Right lobe of liver (tissue), 6 donors: ENCODE data around the gene TRIM41. TPM values are rescaled to one million over a fixed set of nuclear protein-coding genes. Genes with fewer than 3 reads are reported as not detected.

ENCODE experiments used
- ATAC-seq, 4 donors: fragments of 200-7000 bp; cut with Tn5 transposase; one replicate each; pipeline ENCODE4 v1.9.1; 2020; ENCODE audit warnings: mild to moderate bottlenecking in 4 of 4, moderate library complexity in 4 of 4
- DNase-seq, 3 donors: peaks; one replicate each; pipeline ENCODE4 v3.0.0-alpha.2; 2020
- H3K27ac ChIP-seq, 3 donors: fragments of 200-600 bp; one replicate each; pipeline ENCODE4 v1.8.0; 2022
- H3K27me3 ChIP-seq, 2 donors: fragments of 200-600 bp; one replicate each; pipeline ENCODE4 v1.8.0; 2022
- H3K36me3 ChIP-seq, 4 donors: fragments of 200-600 bp; sonication (generic) in 1 of 4; one replicate each; pipeline versions ENCODE4 v1.5.1 to v1.8.0; 2017 to 2022; ENCODE audit warnings: control low read depth in 1 of 4
- H3K4me1 ChIP-seq, 4 donors: fragments of 200-600 bp; sonication (generic) in 1 of 4; one replicate each; pipeline versions ENCODE4 v1.5.1 to v1.8.0; 2017 to 2022; ENCODE audit warnings: control low read depth in 1 of 4
- H3K4me3 ChIP-seq, 3 donors: fragments of 200-600 bp; one replicate each; pipeline ENCODE4 v1.8.0; 2022
- H3K9me3 ChIP-seq, 4 donors: fragments of 200-600 bp; sonication (generic) in 1 of 4; one replicate each; pipeline versions ENCODE4 v1.5.1 to v1.8.0; 2017 to 2022; ENCODE audit warnings: control low read depth in 1 of 4
- POLR2A ChIP-seq: fragments of 450-650 bp; IDR thresholded peaks from one replicate; pipeline ENCODE4 v1.6.1; 2017; ENCODE audit warnings: antibody characterized with exemption, mild to moderate bottlenecking
- WGBS: methylation state at CpG from one replicate; pipeline ENCODE4 v1.1.6; 2018; ENCODE audit warnings: low coverage, low lambda C conversion rate; ENCODE audit not compliant: insufficient coverage; ENCODE audit errors: missing lambda C conversion rate; 5-methylcytosine and 5-hydroxymethylcytosine counted together
- intact Hi-C, 2 donors: fragments of 100-400 bp; cut with DNase I; formaldehyde crosslinking; loops; one replicate each; pipeline versions ENCODE4 v1.11.2 to v1.14.1; 2022
- total RNA-seq, 6 experiments: library from RNA; depleted of rRNA in 2 of 6; stranded (reverse); fragments of >200 nt in 2 of 6; fragmentation: NEBNext Ultra II Directional in 3 of 6; extraction: Animal tissue kit (Norgen Biotek cat#: 25700) in 3 of 6; gene quantifications; one replicate each; pipeline versions ENCODE4 v1.1.0 to v1.2.4, GENCODE V29; 2016 to 2023
- TF ChIP-seq, protein P1 (sequence below), 4 donors: fragments of 200-600 bp in 3 of 4; fragments of 450-650 bp in 1 of 4; IDR thresholded peaks; one replicate each; pipeline versions ENCODE4 v1.5.1 to v1.8.0; 2016 to 2022; ENCODE audit warnings: antibody characterized with exemption in 4 of 4, mild to moderate bottlenecking in 2 of 4
- donor health status: DM: no; HTN: yes; CAD: no.
- donor health status: DM: no; HTN: no; CAD: no.
- donor health status: DM: no; HTN: no; CAD: no.
- donor health status: DM: no; HTN: yes; CAD: no.
- donor health status: DM: no; HTN: yes; CAD: no.

Gene TRIM41
- total RNA-seq, 6 experiments from 2014 or later = 7.3 to 20.6 (median 15.9) TPM

DNA sequence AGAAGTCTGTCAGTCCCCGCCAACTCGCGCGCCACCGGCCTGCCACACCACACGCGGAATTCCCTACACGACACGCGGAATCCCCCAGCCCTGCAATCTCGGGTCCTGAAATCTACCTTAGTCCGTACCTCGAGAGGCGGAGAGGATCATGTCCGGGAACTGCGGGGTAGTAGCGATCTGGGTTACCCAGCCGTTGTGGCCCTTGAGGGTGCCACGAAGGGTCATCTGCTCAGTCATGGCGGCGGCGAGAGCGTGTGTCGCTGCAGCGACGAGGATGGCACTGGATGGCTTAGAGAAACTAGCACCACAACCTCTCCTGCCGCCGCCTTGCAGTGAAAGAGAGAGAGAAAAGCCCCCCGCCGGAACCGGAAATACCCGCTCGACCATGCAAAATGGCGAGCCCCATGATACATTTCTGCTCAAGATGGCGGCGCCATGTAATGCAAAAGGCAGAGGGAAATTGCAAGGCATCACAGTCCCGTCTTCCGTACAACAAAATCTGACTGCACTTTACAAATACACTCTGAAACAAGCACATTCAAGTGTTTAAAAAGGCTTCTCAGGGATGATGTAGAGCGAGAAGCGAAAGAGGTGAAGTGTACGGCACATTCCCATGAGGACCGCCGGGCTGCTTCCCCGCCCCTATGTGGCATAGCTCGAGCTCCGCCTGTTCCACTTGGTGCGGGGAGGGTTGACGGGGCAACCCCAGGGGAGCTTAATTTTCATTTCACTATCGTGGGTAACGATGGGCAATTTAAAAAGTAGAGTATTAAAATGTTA lies 20.7 kb downstream of the TRIM41 start, which contains the start of gene RACK1:
Gene RACK1, minus strand, starts transcription at position 343 of the 780 bp plus-strand sequence. Its CDS starts 106 bp downstream, at position 237.
- TF ChIP-seq POLR2A = peak; percentile 68
- TF ChIP-seq, protein P1, sequence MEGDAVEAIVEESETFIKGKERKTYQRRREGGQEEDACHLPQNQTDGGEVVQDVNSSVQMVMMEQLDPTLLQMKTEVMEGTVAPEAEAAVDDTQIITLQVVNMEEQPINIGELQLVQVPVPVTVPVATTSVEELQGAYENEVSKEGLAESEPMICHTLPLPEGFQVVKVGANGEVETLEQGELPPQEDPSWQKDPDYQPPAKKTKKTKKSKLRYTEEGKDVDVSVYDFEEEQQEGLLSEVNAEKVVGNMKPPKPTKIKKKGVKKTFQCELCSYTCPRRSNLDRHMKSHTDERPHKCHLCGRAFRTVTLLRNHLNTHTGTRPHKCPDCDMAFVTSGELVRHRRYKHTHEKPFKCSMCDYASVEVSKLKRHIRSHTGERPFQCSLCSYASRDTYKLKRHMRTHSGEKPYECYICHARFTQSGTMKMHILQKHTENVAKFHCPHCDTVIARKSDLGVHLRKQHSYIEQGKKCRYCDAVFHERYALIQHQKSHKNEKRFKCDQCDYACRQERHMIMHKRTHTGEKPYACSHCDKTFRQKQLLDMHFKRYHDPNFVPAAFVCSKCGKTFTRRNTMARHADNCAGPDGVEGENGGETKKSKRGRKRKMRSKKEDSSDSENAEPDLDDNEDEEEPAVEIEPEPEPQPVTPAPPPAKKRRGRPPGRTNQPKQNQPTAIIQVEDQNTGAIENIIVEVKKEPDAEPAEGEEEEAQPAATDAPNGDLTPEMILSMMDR (IDR thresholded peaks at IDR 0.05) = no peak
- peak; percentile 66 to 83 (median 75) for ATAC-seq
- Histone ChIP-seq H3K36me3 (peaks cover 11 to 34% (median 26%) of the 10 kb centered on the region in 4 donors), H3K9me3 (no peaks in the 10 kb centered on the region), H3K4me1 (peaks cover 0 to 39% (median 13%) of the 10 kb centered on the region in 4 donors), H3K27me3 (no peaks in the 10 kb centered on the region), H3K27ac (peak within 1 kb of the TSS; percentile 73 to 93 (median 87)), H3K4me3 (peak within 1 kb of the TSS; percentile 82 to 94 (median 91))
- peak; percentile 86 to 90 (median 88) for DNase-seq
- WGBS = 0% methylated on average over 38 of the region's 50 CpGs
- intact Hi-C loops = no loop called here

DNA sequence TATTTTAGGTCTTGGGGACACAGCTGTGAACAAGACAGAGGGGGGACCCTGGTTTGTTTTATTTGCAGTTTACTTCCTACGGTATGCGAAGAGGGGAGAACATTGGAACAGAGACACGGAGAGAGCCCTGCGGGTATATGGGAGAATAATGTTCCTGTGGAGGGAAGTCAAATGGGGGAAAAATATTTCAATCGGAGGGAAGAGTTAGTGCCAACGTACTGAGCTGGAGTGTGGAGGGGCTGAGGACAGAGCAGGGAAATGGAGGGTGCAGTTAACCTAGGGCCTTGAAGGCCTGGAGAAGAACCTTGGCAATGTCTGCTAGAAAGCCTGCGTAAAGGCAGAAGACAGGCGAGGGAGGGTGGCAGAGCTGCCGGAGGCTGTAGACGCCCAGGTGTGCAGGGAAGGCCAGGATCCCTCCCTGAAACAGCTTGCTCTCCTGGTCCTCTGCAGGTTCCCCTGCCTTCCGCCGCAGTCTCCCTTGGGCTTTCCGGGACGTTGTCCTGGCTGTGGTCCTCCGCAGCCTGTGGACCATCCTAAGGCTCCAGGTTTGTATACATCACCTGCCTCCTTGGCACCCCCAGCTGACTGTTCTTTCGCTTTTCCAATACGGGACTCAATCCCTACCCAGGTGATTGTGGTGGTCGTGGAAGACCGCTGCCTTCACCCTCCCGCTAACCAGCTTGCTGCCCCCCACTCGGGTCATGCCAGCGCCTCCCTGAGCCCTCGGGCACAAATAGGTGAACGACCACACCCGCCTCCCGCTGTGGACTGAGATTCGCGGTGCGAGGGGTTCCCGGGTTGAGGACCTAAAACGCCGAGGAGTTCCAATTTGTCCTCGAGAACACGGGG lies 22.6 kb downstream of the TRIM41 start:
- Histone ChIP-seq H3K4me1 (peaks cover 0 to 48% (median 13%) of the 10 kb centered on the region in 4 donors), H3K36me3 (peaks cover 4 to 15% (median 11%) of the 10 kb centered on the region in 4 donors), H3K27ac (peak overlapping the region; percentile 73 to 84 (median 83)), H3K27me3 (no peaks in the 10 kb centered on the region), H3K4me3 (peak overlapping the region; percentile 86 to 94 (median 93)), H3K9me3 (no peaks in the 10 kb centered on the region)
- 22% methylated on average over 29 of the region's 34 CpGs for WGBS
- TF ChIP-seq, protein P1 (IDR thresholded peaks at IDR 0.05) = no peak
- no peak for TF ChIP-seq POLR2A
- peak in 1 of 4 donors; percentile 1 for ATAC-seq
- intact Hi-C loops = no loop called here
- DNase-seq = peak in 1 of 3 donors; percentile 66

DNA sequence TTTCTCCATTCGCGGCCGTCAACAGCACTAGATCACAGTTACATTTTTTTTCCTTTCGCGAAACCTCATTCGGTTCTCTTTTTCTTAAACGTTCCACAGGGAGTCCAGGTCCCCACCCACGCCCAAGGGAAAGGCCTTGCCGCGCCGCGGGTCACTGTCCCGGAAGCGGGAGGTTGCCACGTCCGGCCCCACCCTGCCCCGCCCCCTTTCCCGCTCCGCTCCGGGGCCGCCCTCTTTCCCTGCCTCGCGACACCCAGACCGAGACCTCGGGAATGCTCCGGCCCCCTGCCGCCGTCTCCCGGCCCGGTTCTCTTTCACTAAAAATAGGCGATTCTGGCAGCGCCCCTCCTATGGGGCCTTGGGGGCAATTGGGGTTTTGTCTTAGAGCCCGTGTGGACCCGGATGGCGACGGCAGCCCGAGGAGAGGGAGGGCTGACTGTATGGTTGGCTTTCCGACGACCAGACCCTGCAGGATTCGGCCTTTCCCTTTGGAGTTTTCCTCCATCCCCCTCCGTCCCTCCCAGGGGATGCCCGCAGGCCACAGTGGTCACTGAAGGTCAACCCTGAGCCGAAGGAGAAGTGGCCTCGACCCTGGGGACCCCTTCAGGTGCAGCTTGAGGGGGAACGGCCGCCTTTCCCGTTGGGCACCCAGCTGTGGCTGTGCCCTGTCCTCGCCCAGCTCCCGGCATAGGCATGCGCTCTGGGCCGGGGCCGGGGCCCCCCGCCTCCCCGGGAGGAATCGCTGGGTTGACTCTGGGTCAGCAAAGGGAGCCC lies 23.4 kb downstream of the TRIM41 start:
- DNase-seq = peak; percentile 92
- intact Hi-C loops = no loop called here
- Histone ChIP-seq H3K27me3 (no peaks in the 10 kb centered on the region), H3K36me3 (peaks cover 0 to 7% (median 7%) of the 10 kb centered on the region in 4 donors), H3K27ac (peak overlapping the region; percentile 73 to 84 (median 83)), H3K4me3 (peak overlapping the region; percentile 86 to 94 (median 93)), H3K9me3 (no peaks in the 10 kb centered on the region), H3K4me1 (peaks cover 0 to 43% (median 13%) of the 10 kb centered on the region in 4 donors)
- peak; percentile 78 to 86 (median 80) for ATAC-seq
- WGBS = 2% methylated on average over 39 of the region's 55 CpGs
- TF ChIP-seq, protein P1 (IDR thresholded peaks at IDR 0.05) = no peak
- peak; percentile 66 for TF ChIP-seq POLR2A

DNA sequence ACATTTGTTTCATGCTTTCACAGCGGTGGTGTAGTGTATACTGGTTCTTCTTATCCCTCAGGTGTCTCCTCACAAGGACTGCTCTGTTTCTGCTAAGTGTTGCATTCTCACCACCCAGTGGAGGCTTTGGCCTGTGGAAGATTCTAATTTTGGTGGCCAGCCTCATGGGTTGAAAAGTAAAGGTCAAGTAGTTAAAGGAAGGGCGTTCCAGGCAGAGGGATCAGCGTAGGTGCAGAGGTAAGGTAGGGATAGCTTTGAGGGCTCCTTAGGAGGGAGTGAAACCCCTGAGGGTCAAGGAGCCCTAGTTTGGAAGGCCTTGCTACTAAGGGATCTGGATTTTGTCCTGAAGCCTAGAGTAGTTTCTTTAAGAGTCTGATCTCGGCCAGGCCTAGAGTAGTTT lies 25.2 kb downstream of the TRIM41 start:
- Histone ChIP-seq H3K9me3 (no peaks in the 10 kb centered on the region), H3K4me1 (peaks cover 0 to 33% (median 8%) of the 10 kb centered on the region in 4 donors), H3K27ac (no peak overlapping the region), H3K36me3 (no peaks in the 10 kb centered on the region), H3K4me3 (peak overlapping the region in 2 of 3 donors; percentile 23 to 93), H3K27me3 (no peaks in the 10 kb centered on the region)
- TF ChIP-seq POLR2A = no peak
- TF ChIP-seq, protein P1 (IDR thresholded peaks at IDR 0.05) = no peak
- no peak for ATAC-seq
- intact Hi-C loops = no loop called here
- DNase-seq = no peak
- 93% methylated on average over 3 of the region's 4 CpGs for WGBS
